ENCODE results near the gene DPH1. TPM values are rescaled to one million over a fixed set of nuclear protein-coding genes. Genes with fewer than 3 reads are reported as not detected.
A peak's percentile ranks its signal among the peaks of the same experiment; 100 is the strongest.

Gene DPH1
- total and polyA plus RNA-seq, 8 donors = 30.7 to 53.3 (median 46.5) TPM

DNA sequence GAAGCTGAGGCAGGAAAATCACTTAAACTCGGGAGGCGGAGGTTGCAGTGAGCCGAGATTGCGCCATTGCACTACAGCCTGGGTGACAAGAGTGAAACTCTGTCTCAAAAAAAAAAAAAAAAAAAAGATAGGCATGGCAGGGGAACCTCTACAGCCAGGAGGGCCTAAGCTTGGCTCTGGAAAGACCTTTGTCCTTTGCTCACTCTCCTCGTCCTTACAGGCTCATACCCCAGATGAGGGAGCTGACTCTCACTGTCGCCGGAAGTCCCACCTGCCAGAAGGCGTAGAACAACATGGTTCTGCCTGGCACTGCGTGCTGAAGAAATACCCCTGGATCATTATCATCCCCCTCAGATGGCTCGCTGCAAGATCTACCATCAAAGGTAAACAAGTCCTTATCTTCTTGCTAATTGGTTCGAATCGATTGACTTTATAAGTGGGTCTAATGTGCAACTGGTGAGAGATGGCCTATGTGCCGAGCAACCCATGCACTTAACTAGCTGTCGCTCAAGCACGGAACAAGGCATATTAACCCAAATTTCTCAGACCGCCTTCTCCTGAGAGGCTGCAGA is 34.5 kb upstream of the DPH1 start:
- H3K36me3 ChIP-seq = no peaks in the 10 kb centered on the region
- no peak overlapping the region for H3K27ac ChIP-seq
- intact Hi-C loops (cut with DNase I) = no loop called here
- ATAC-seq (no peak), DNase-seq (no peak)
- no peak overlapping the region for H3K4me3 ChIP-seq
- H3K27me3 ChIP-seq = peaks cover 0 to 40% of the 10 kb centered on the region in 2 donors
- TF ChIP-seq CTCF (IDR thresholded peaks at IDR 0.05) = no peak
- peaks cover 12 to 26% of the 10 kb centered on the region in 2 donors for H3K4me1 ChIP-seq
- H3K9me3 ChIP-seq = no peaks in the 10 kb centered on the region

GRCh38 chr17:1995907-1996799 is 33.8 kb upstream of the DPH1 start:
- no peak for TF ChIP-seq CTCF (IDR thresholded peaks at IDR 0.05)
- DNase-seq = no peak
- H3K4me3 ChIP-seq = no peak overlapping the region
- no peaks in the 10 kb centered on the region for H3K9me3 ChIP-seq
- intact Hi-C loops (cut with DNase I) = no loop called here
- no peak overlapping the region for H3K27ac ChIP-seq
- H3K27me3 ChIP-seq = peaks cover 0 to 40% of the 10 kb centered on the region in 2 donors
- ATAC-seq = no peak
- H3K36me3 ChIP-seq = no peaks in the 10 kb centered on the region
- peaks cover 12 to 26% of the 10 kb centered on the region in 2 donors for H3K4me1 ChIP-seq

DNA sequence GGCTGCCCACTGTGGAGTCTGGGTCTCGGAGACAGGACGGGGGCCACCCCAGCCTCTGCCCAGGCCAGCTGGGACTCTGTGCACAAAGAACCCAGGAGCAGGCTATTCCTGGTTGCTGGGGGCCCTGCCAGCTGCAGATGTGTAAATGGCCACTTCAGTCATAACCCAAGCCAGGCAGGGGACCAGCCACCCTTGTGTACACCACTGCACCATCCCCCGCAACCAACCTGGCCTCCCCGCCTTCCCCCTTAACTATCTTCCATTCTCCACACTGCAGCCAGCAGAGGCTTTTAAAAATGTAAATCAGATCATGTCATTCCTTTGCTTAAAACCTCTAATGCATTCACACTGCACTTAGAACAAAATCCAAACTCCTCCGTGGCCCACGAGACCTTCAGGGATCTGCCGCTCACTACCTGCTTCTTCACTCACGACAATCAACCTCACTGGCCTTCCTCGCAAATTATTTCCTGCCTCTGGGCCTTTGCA is 33.1 kb upstream of the DPH1 start:
- Histone ChIP-seq H3K4me1 (peaks cover 12 to 26% of the 10 kb centered on the region in 2 donors), H3K27ac (no peak overlapping the region), H3K36me3 (no peaks in the 10 kb centered on the region), H3K4me3 (no peak overlapping the region), H3K9me3 (no peaks in the 10 kb centered on the region), H3K27me3 (peaks cover 0 to 40% of the 10 kb centered on the region in 2 donors)
- no peak for TF ChIP-seq CTCF (IDR thresholded peaks at IDR 0.05)
- intact Hi-C loops (cut with DNase I) = no loop called here
- no peak for DNase-seq
- ATAC-seq = no peak

DNA sequence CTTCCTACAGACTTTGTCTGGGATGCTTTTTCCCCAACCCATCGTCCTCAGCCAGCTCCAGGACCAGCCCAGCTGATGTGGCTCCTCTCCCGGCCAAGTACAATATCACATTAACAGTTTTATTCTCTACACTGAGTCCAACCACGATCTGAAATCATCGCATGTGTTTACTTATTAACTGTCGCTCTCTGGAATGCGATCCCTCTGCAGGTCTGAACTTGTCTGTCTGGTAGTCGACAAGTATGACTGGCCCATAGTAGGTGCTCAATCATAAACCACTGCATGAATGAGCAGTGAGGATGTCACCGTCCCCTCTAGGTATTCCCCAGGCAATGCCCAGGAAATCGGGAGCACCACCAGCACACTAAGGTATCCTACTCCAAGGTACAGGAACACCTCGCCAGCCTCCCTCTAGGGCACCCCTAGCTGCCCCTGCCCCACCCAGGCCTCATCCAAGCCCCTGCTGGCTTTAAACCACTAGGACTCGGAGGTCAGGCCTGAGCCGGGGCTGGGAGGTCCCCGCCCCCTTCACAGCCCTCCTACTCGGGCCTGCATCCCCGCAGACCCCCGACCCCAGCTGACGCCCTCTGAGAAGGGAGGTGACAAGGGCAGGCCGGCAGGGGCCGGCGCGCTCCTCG is 32.5 kb upstream of the DPH1 start:
- peaks cover 12 to 26% of the 10 kb centered on the region in 2 donors for H3K4me1 ChIP-seq
- intact Hi-C loops (cut with DNase I) = no loop called here
- H3K27ac ChIP-seq = no peak overlapping the region
- TF ChIP-seq CTCF (IDR thresholded peaks at IDR 0.05) = no peak
- peak; percentile 3 for ATAC-seq
- peaks cover 0 to 40% of the 10 kb centered on the region in 2 donors for H3K27me3 ChIP-seq
- peak overlapping the region; percentile 36 for H3K4me3 ChIP-seq
- H3K9me3 ChIP-seq = no peaks in the 10 kb centered on the region
- no peaks in the 10 kb centered on the region for H3K36me3 ChIP-seq
- no peak for DNase-seq

All from left lung (tissue), 10 donors.